HEK293 (cell line): ENCODE results near the gene SMC6.

Source experiments
- CTCF ChIA-PET: fragments of 350-600 bp; formaldehyde crosslinking; extraction: SDS; loops from one replicate; lab custom pipeline; 2021; ENCODE audit warnings: antibody characterized with exemption; lab: Yijun Ruan, JAX
- POLR2A ChIA-PET: fragments of 300-600 bp; formaldehyde crosslinking; extraction: SDS; loops from one replicate; lab custom pipeline; 2020; ENCODE audit warnings: antibody characterized with exemption, inconsistent platforms; lab: Yijun Ruan, JAX
- H3K27ac ChIP-seq: fragments of 200-500 bp; sonication (Bioruptor generic); 2 replicates; pipeline ENCODE4 v1.5.1; 2014; ENCODE audit warnings: low read depth, low read length, control low read depth, inconsistent platforms; ENCODE audit errors: extremely low read depth
- H3K36me3 ChIP-seq, 2 experiments: fragments of 200-500 bp in 1 of 2; sonication (Bioruptor generic) in 1 of 2; 1 replicate in 1 of 2; 2 replicates in 1 of 2; pipeline ENCODE4 v1.5.1; 2014 to 2017; ENCODE audit warnings: inconsistent platforms in 2 of 2, low read length in 2 of 2; ENCODE audit not compliant: control insufficient read depth in 2 of 2, insufficient read depth in 1 of 2
- H3K4me1 ChIP-seq: fragments of 200-500 bp; sonication (Bioruptor generic); 2 replicates; pipeline ENCODE4 v1.5.1; 2014; ENCODE audit warnings: mild to moderate bottlenecking, low read length, inconsistent platforms; ENCODE audit not compliant: control insufficient read depth, insufficient read depth
- H3K4me3 ChIP-seq: 2 replicates; pipeline ENCODE4 v1.5.1; 2011; ENCODE audit warnings: low read depth, mild to moderate bottlenecking, control low read depth, low read length, moderate library complexity
- H3K9me3 ChIP-seq: fragments of 200-500 bp; sonication (Bioruptor generic); 2 replicates; pipeline ENCODE4 v1.5.1; 2014; ENCODE audit warnings: low read depth, low read length, inconsistent platforms; ENCODE audit not compliant: control insufficient read depth, insufficient read depth
- KLF1 ChIP-seq: fragments of 450-650 bp; formaldehyde crosslinking; IDR thresholded peaks from 2 replicates; pipeline ENCODE4 v1.5.1; 2016; ENCODE audit warnings: missing biosample characterization, missing genetic modification characterization
- KLF10 ChIP-seq: fragments of 450-650 bp; IDR thresholded peaks from 2 replicates; pipeline ENCODE4 v1.5.1; 2018; ENCODE audit warnings: missing biosample characterization, mild to moderate bottlenecking, missing genetic modification characterization
- OSR2 ChIP-seq: fragments of 450-650 bp; formaldehyde crosslinking; IDR thresholded peaks from 2 replicates; pipeline ENCODE4 v1.5.1; 2016; ENCODE audit warnings: missing biosample characterization, missing genetic modification characterization
- PRDM1 ChIP-seq: fragments of 450-650 bp; formaldehyde crosslinking; IDR thresholded peaks from 2 replicates; pipeline ENCODE4; 2016; ENCODE audit warnings: missing biosample characterization, missing genetic modification characterization
- TRIM28 ChIP-seq: IDR thresholded peaks from 2 replicates; pipeline ENCODE4 v1.6.1; 2011; ENCODE audit warnings: low read length, control low read depth, borderline replicate concordance
- ZBTB10 ChIP-seq: fragments of 450-650 bp; formaldehyde crosslinking; IDR thresholded peaks from 2 replicates; pipeline ENCODE4 v1.5.1; 2016; ENCODE audit warnings: missing biosample characterization, missing genetic modification characterization
- ZFHX2 ChIP-seq: fragments of 450-650 bp; formaldehyde crosslinking; conservative IDR thresholded peaks from 2 replicates; pipeline ENCODE4 v1.5.1; 2016; ENCODE audit warnings: missing biosample characterization, missing genetic modification characterization
- ZNF146 ChIP-seq: fragments of 450-650 bp; formaldehyde crosslinking; IDR thresholded peaks from 2 replicates; pipeline ENCODE4 v1.5.1; 2016; ENCODE audit warnings: missing biosample characterization, missing genetic modification characterization
- ZNF155 ChIP-seq: fragments of 450-650 bp; formaldehyde crosslinking; IDR thresholded peaks from 2 replicates; pipeline ENCODE4 v1.5.1; 2016; ENCODE audit warnings: missing biosample characterization, missing genetic modification characterization
- ZNF169 ChIP-seq: fragments of 450-650 bp; formaldehyde crosslinking; IDR thresholded peaks from 2 replicates; pipeline ENCODE4 v1.5.1; 2016; ENCODE audit warnings: missing biosample characterization, missing genetic modification characterization
- ZNF174 ChIP-seq: fragments of 450-650 bp; formaldehyde crosslinking; IDR thresholded peaks from 2 replicates; pipeline ENCODE4 v1.5.0; 2017; ENCODE audit warnings: missing biosample characterization, mild to moderate bottlenecking, missing genetic modification characterization
- ZNF175 ChIP-seq: fragments of 450-650 bp; formaldehyde crosslinking; IDR thresholded peaks from 2 replicates; pipeline ENCODE4 v1.5.1; 2016; ENCODE audit warnings: missing biosample characterization, missing genetic modification characterization
- ZNF19 ChIP-seq: fragments of 450-650 bp; formaldehyde crosslinking; IDR thresholded peaks from 2 replicates; pipeline ENCODE4; 2016; ENCODE audit warnings: missing biosample characterization, missing genetic modification characterization, low read depth
- ZNF202 ChIP-seq: fragments of 450-650 bp; formaldehyde crosslinking; IDR thresholded peaks from 2 replicates; pipeline ENCODE4 v1.5.1; 2016; ENCODE audit warnings: missing biosample characterization, missing genetic modification characterization, borderline replicate concordance
- ZNF266 ChIP-seq: fragments of 450-650 bp; formaldehyde crosslinking; IDR thresholded peaks from 2 replicates; pipeline ENCODE4 v1.5.1; 2016; ENCODE audit warnings: missing biosample characterization, missing genetic modification characterization, low read depth
- ZNF404 ChIP-seq: fragments of 450-650 bp; formaldehyde crosslinking; IDR thresholded peaks from 2 replicates; pipeline ENCODE4 v1.5.1; 2017; ENCODE audit warnings: missing biosample characterization, missing genetic modification characterization
- ZNF514 ChIP-seq: fragments of 450-650 bp; formaldehyde crosslinking; IDR thresholded peaks from 2 replicates; pipeline ENCODE4 v1.5.1; 2016; ENCODE audit warnings: missing biosample characterization, missing genetic modification characterization
- ZNF521 ChIP-seq: fragments of 450-650 bp; formaldehyde crosslinking; IDR thresholded peaks from 2 replicates; pipeline ENCODE4 v1.5.1; 2017; ENCODE audit warnings: missing biosample characterization, mild to moderate bottlenecking, missing genetic modification characterization
- ZNF596 ChIP-seq: fragments of 450-650 bp; IDR thresholded peaks from 2 replicates; pipeline ENCODE4 v1.5.0; 2018; ENCODE audit warnings: missing biosample characterization, mild to moderate bottlenecking, missing genetic modification characterization, moderate library complexity
- ZNF677 ChIP-seq: fragments of 450-650 bp; IDR thresholded peaks from 2 replicates; pipeline ENCODE4 v1.5.0; 2018; ENCODE audit warnings: missing biosample characterization, mild to moderate bottlenecking, missing genetic modification characterization, moderate library complexity
- ZNF707 ChIP-seq: fragments of 450-650 bp; formaldehyde crosslinking; IDR thresholded peaks from 2 replicates; pipeline ENCODE4 v1.5.1; 2016; ENCODE audit warnings: missing biosample characterization, missing genetic modification characterization
- ZNF76 ChIP-seq: fragments of 450-650 bp; formaldehyde crosslinking; IDR thresholded peaks from 2 replicates; pipeline ENCODE4; 2016; ENCODE audit warnings: low read depth, missing biosample characterization, missing genetic modification characterization, borderline replicate concordance
- ZNF785 ChIP-seq: fragments of 450-650 bp; formaldehyde crosslinking; IDR thresholded peaks from 2 replicates; pipeline ENCODE4 v1.5.1; 2016; ENCODE audit warnings: missing biosample characterization, missing genetic modification characterization
- TF ChIP-seq, protein P1 (sequence below): fragments of 450-650 bp; formaldehyde crosslinking; IDR thresholded peaks from 2 replicates; pipeline ENCODE4 v1.5.1; 2016; ENCODE audit warnings: missing biosample characterization, missing genetic modification characterization
- TF ChIP-seq, protein P2 (sequence below): fragments of 450-650 bp; formaldehyde crosslinking; IDR thresholded peaks from 2 replicates; pipeline ENCODE4 v1.5.0; 2017; ENCODE audit warnings: missing biosample characterization, missing genetic modification characterization, borderline replicate concordance
- TF ChIP-seq, protein P3 (sequence below): fragments of 450-650 bp; formaldehyde crosslinking; IDR thresholded peaks from 2 replicates; pipeline ENCODE4 v1.5.1; 2016; ENCODE audit warnings: missing biosample characterization, missing genetic modification characterization

The SMC6 gene

GRCh38 chr2:17708501-17708900 is 45.1 kb downstream of the SMC6 start:
- Histone ChIP-seq H3K27ac (no peak overlapping the region), H3K36me3 (peaks cover 52 to 78% of the 10 kb centered on the region in 2 experiments), H3K4me3 (no peak overlapping the region), H3K4me1 (no peaks in the 10 kb centered on the region), H3K9me3 (no peaks in the 10 kb centered on the region)
- CTCF ChIA-PET = interaction anchor here (0.7 to 2.3 kb wide), 2 partner anchors 11 to 13 kb away, joined by 5 to 19 read pairs; no protein-coding TSS in a partner anchor
- POLR2A ChIA-PET = no interaction called here
- no peak for TF ChIP-seq ZBTB10 (tag by site-specific recombination)
- TF ChIP-seq ZNF521 (tag by site-specific recombination) = no peak
- no peak for TF ChIP-seq ZNF169 (tag by site-specific recombination)
- TF ChIP-seq ZNF596 (tag by site-specific recombination) = no peak
- no peak for TF ChIP-seq ZNF785 (tag by site-specific recombination)
- TF ChIP-seq ZFHX2 (tag by site-specific recombination) = no peak
- no peak for TF ChIP-seq ZNF175 (tag by site-specific recombination)
- TF ChIP-seq ZNF174 (tag by site-specific recombination) = no peak
- no peak for TF ChIP-seq ZNF19
- TF ChIP-seq, protein P1, sequence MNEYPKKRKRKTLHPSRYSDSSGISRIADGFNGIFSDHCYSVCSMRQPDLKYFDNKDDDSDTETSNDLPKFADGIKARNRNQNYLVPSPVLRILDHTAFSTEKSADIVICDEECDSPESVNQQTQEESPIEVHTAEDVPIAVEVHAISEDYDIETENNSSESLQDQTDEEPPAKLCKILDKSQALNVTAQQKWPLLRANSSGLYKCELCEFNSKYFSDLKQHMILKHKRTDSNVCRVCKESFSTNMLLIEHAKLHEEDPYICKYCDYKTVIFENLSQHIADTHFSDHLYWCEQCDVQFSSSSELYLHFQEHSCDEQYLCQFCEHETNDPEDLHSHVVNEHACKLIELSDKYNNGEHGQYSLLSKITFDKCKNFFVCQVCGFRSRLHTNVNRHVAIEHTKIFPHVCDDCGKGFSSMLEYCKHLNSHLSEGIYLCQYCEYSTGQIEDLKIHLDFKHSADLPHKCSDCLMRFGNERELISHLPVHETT (tag by site-specific recombination) = no peak
- no peak for TF ChIP-seq ZNF404
- TF ChIP-seq, all 188 proteins: peak for 0

DNA sequence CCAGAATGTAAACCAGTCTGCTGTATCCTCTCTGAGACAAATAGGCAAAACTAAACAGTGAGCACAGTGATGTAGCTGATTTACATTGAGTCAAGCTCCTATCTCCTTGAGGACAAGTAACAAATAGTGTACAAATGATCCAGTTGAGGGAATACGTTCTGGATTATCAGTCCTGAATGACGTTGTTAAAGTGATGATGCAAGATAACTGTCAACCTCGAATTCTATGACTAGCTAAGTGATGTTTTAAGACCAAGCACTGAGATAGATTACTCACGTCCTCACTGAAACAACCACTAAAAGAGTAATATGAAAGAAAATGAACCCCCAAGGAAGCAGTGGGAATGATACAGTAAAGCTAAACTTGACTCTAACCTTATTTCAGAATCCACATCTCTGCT is 46.8 kb downstream of the SMC6 start:
- no peak overlapping the region for H3K4me3 ChIP-seq
- ChIA-PET CTCF (interaction anchor here (1.1 kb wide), 1 partner anchor 13 kb away, joined by 3 read pairs; no protein-coding TSS in a partner anchor), POLR2A (no interaction called here)
- H3K27ac ChIP-seq = no peak overlapping the region
- TF ChIP-seq, protein P2, sequence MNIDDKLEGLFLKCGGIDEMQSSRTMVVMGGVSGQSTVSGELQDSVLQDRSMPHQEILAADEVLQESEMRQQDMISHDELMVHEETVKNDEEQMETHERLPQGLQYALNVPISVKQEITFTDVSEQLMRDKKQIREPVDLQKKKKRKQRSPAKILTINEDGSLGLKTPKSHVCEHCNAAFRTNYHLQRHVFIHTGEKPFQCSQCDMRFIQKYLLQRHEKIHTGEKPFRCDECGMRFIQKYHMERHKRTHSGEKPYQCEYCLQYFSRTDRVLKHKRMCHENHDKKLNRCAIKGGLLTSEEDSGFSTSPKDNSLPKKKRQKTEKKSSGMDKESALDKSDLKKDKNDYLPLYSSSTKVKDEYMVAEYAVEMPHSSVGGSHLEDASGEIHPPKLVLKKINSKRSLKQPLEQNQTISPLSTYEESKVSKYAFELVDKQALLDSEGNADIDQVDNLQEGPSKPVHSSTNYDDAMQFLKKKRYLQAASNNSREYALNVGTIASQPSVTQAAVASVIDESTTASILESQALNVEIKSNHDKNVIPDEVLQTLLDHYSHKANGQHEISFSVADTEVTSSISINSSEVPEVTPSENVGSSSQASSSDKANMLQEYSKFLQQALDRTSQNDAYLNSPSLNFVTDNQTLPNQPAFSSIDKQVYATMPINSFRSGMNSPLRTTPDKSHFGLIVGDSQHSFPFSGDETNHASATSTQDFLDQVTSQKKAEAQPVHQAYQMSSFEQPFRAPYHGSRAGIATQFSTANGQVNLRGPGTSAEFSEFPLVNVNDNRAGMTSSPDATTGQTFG (tag by site-specific recombination) = no peak
- TF ChIP-seq ZNF514 (tag by site-specific recombination) (no peak), PRDM1 (tag by site-specific recombination) (no peak), OSR2 (no peak), TRIM28 (no peak), ZNF76 (tag by site-specific recombination) (no peak), KLF1 (no peak), KLF10 (no peak), ZNF155 (no peak), ZNF707 (tag by site-specific recombination) (no peak), ZNF202 (no peak), ZNF677 (tag by site-specific recombination) (no peak), ZNF146 (tag by site-specific recombination) (no peak), ZNF266 (tag by site-specific recombination) (no peak)
- TF ChIP-seq, protein P3, sequence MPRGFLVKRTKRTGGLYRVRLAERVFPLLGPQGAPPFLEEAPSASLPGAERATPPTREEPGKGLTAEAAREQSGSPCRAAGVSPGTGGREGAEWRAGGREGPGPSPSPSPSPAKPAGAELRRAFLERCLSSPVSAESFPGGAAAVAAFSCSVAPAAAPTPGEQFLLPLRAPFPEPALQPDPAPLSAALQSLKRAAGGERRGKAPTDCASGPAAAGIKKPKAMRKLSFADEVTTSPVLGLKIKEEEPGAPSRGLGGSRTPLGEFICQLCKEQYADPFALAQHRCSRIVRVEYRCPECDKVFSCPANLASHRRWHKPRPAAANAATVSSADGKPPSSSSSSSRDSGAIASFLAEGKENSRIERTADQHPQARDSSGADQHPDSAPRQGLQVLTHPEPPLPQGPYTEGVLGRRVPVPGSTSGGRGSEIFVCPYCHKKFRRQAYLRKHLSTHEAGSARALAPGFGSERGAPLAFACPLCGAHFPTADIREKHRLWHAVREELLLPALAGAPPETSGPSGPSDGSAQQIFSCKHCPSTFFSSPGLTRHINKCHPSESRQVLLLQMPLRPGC (tag by site-specific recombination) = no peak
- no peaks in the 10 kb centered on the region for H3K4me1 ChIP-seq
- no peaks in the 10 kb centered on the region for H3K9me3 ChIP-seq
- H3K36me3 ChIP-seq = peaks cover 54 to 71% of the 10 kb centered on the region in 2 experiments
